Keratinocyte (primary cell): ENCODE data around the gene CASTOR1. TPM values are rescaled to one million over a fixed set of nuclear protein-coding genes. Genes with fewer than 3 reads are reported as not detected.

Source experiments
- DNase-seq: peaks from one replicate; pipeline ENCODE4 v3.0.0-alpha.2; 2011; ENCODE audit warnings: low read depth, missing footprints, low spot score
- FAIRE-seq: peaks from 2 replicates; lab custom pipeline; 2011; peaks lifted over from hg19 to GRCh38; lab: Jason Lieb, UNC
- H2AFZ ChIP-seq: 2 replicates; pipeline ENCODE4 v1.6.0; 2012; ENCODE audit warnings: low read length, control low read depth, inconsistent platforms; ENCODE audit not compliant: control insufficient read depth
- H3K27ac ChIP-seq: 2 replicates; pipeline ENCODE4 v1.5.1; 2011; ENCODE audit warnings: low read length; ENCODE audit not compliant: control insufficient read depth, insufficient read depth
- H3K27me3 ChIP-seq: 3 replicates; pipeline ENCODE4 v1.6.0; 2011; ENCODE audit warnings: low read length; ENCODE audit not compliant: control insufficient read depth, insufficient read depth; ENCODE audit errors: extremely low read depth
- H3K36me3 ChIP-seq, 2 experiments: 2 replicates in 1 of 2; 3 replicates in 1 of 2; pipeline ENCODE4 v1.5.1; 2011; ENCODE audit warnings: low read length in 2 of 2, mild to moderate bottlenecking in 1 of 2; ENCODE audit not compliant: control insufficient read depth in 2 of 2, insufficient read depth in 2 of 2; ENCODE audit errors: extremely low read depth in 1 of 2
- H3K4me1 ChIP-seq: 3 replicates; pipeline ENCODE4 v1.5.1; 2011; ENCODE audit warnings: low read length; ENCODE audit not compliant: control insufficient read depth, insufficient read depth; ENCODE audit errors: extremely low read depth
- H3K4me2 ChIP-seq: 3 replicates; pipeline ENCODE4 v1.6.0; 2011; ENCODE audit warnings: low read depth, low read length; ENCODE audit not compliant: control insufficient read depth, insufficient read depth; ENCODE audit errors: extremely low read depth
- H3K4me3 ChIP-seq, 3 experiments: fragments of 200-600 bp in 1 of 3; sonication (generic) in 1 of 3; 2 replicates in 2 of 3; 3 replicates in 1 of 3; pipeline ENCODE4 v1.5.1; 2011 to 2016; ENCODE audit warnings: low read length in 3 of 3, mild to moderate bottlenecking in 3 of 3, control low read depth in 2 of 3, inconsistent platforms in 1 of 3, low read depth in 1 of 3, mixed read lengths in 1 of 3, mixed run types in 1 of 3, moderate library complexity in 1 of 3; ENCODE audit not compliant: control insufficient read depth in 2 of 3, insufficient read depth in 2 of 3; ENCODE audit errors: extremely low read depth in 1 of 3
- H3K79me2 ChIP-seq: 2 replicates; pipeline ENCODE4 v1.6.0; 2012; ENCODE audit warnings: low read length; ENCODE audit not compliant: control insufficient read depth, insufficient read depth
- H3K9ac ChIP-seq: 3 replicates; pipeline ENCODE4 v1.6.0; 2011; ENCODE audit warnings: low read length; ENCODE audit not compliant: control insufficient read depth, insufficient read depth; ENCODE audit errors: extremely low read depth
- H3K9me1 ChIP-seq: 3 replicates; pipeline ENCODE4 v1.6.0; 2011; ENCODE audit warnings: low read length; ENCODE audit not compliant: control insufficient read depth, insufficient read depth; ENCODE audit errors: extremely low read depth
- H3K9me3 ChIP-seq: 2 replicates; pipeline ENCODE4 v1.5.1; 2012; ENCODE audit warnings: low read depth, low read length; ENCODE audit not compliant: control insufficient read depth
- H4K20me1 ChIP-seq: 3 replicates; pipeline ENCODE4 v1.6.0; 2011; ENCODE audit warnings: low read length; ENCODE audit not compliant: control insufficient read depth, insufficient read depth; ENCODE audit errors: extremely low read depth
- EZH2 ChIP-seq: IDR thresholded peaks from one replicate; pipeline ENCODE4 v1.6.1; 2012; ENCODE audit warnings: inconsistent platforms, mild to moderate bottlenecking, low read length, moderate library complexity
- dilution Hi-C: fragments of 300-500 bp; cut with MboI; formaldehyde crosslinking; loops from one replicate; pipeline ENCODE4 v1.7.0; 2020; ENCODE audit warnings: low sequenced_read_pairs; ENCODE audit not compliant: extremely low pct_ligation_motif_present
- polyA plus RNA-seq, 5 experiments: library from polyadenylated mRNA; depleted of rRNA in 3 of 5; stranded (reverse) in 3 of 5; stranded (forward) in 1 of 5; unstranded in 1 of 5; fragments of >200 nt; gene quantifications; 1 replicate in 1 of 5; 2 replicates in 3 of 5; 3 replicates in 1 of 5; pipeline versions ENCODE4 v1.2.1 to v1.2.3, GENCODE V29; 2011 to 2012; ENCODE audit warnings: missing spikeins in 2 of 5, low read depth in 1 of 5, low replicate concordance in 1 of 5
- TF ChIP-seq, protein P1 (sequence below), 3 experiments: IDR thresholded peaks in 1 of 3; conservative IDR thresholded peaks in 1 of 3; optimal IDR thresholded peaks in 1 of 3; 2 replicates in 2 of 3; 3 replicates in 1 of 3; pipeline versions ENCODE3 to v1.5.1; 2011; ENCODE audit warnings: low read length in 3 of 3, mild to moderate bottlenecking in 3 of 3, moderate library complexity in 2 of 3, control low read depth in 1 of 3, inconsistent platforms in 1 of 3; ENCODE audit not compliant: insufficient read depth in 2 of 3; ENCODE audit errors: extremely low read depth in 1 of 3

The CASTOR1 gene
- polyA plus RNA-seq, 1 donor (not counting 4 experiments of a cell fraction or from before 2014, with no cell fraction given), result 9.1 TPM

DNA sequence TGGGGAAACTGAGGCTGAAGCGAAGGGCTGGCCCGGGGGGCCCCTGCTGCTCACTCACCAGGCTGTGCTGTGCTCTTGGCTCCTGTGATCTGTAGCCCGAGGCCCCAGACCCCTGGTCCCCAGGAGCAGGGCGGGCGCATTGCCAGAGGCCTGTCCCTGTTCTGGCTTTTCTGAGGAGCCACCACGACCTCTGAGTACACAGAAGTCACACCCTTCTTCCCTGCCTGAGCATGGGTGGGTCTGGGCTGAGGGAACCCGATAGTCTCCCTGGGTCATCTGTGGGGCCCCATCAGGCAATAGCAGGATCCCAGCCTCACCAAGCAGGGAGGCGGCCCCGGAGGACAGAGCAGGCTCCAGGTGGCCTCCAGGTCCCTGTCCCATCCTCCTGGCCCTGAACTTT is 5.1 kb downstream of the CASTOR1 start:
- H3K27ac ChIP-seq, result no peak overlapping the region
- FAIRE-seq (no peak), DNase-seq (no peak)
- no peaks in the 10 kb centered on the region for H3K79me2 ChIP-seq
- H3K27me3 ChIP-seq, result no peaks in the 10 kb centered on the region
- H3K9me1 ChIP-seq, result no peaks in the 10 kb centered on the region
- peaks cover 5% of the 10 kb centered on the region for H3K4me1 ChIP-seq
- no peak for TF ChIP-seq EZH2
- TF ChIP-seq, protein P1, sequence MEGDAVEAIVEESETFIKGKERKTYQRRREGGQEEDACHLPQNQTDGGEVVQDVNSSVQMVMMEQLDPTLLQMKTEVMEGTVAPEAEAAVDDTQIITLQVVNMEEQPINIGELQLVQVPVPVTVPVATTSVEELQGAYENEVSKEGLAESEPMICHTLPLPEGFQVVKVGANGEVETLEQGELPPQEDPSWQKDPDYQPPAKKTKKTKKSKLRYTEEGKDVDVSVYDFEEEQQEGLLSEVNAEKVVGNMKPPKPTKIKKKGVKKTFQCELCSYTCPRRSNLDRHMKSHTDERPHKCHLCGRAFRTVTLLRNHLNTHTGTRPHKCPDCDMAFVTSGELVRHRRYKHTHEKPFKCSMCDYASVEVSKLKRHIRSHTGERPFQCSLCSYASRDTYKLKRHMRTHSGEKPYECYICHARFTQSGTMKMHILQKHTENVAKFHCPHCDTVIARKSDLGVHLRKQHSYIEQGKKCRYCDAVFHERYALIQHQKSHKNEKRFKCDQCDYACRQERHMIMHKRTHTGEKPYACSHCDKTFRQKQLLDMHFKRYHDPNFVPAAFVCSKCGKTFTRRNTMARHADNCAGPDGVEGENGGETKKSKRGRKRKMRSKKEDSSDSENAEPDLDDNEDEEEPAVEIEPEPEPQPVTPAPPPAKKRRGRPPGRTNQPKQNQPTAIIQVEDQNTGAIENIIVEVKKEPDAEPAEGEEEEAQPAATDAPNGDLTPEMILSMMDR (optimal IDR thresholded peaks at IDR 0.05 in 1 of 3, IDR thresholded peaks at IDR 0.05 in 1 of 3, conservative IDR thresholded peaks at IDR 0.05 in 1 of 3; ENCODE audit: extremely low read depth in 1 of 3, insufficient read depth in 2 of 3, low read length in 3 of 3), result no peak
- no peaks in the 10 kb centered on the region for H3K9me3 ChIP-seq
- no peak overlapping the region for H3K4me2 ChIP-seq
- H3K9ac ChIP-seq, result no peak overlapping the region
- no peak overlapping the region for H2AFZ ChIP-seq
- no peak overlapping the region for H3K4me3 ChIP-seq
- no peaks in the 10 kb centered on the region for H4K20me1 ChIP-seq
- dilution Hi-C loops, result no loop called here
- H3K36me3 ChIP-seq, result peaks cover 0 to 7% of the 10 kb centered on the region in 2 experiments

DNA sequence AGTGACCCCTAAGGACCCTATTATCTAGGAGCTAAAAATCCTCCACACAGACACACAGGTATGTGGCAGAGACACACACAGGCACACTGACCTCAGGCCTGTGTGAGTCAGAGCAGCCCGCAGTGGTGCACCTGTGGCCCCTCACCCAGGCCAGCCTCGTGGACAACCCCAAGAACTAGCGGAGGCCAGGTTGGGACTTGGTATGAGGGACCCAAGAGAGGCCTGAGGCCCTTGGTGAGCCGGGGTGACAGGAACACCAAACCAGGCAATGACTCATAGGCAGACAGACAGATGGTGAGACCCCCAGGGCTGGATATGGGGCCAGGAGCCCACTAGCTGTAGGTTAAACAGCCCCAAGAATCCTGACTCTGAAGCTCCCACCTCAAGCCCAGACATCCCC is 6.0 kb downstream of the CASTOR1 start:
- TF ChIP-seq, protein P1 (optimal IDR thresholded peaks at IDR 0.05 in 1 of 3, IDR thresholded peaks at IDR 0.05 in 1 of 3, conservative IDR thresholded peaks at IDR 0.05 in 1 of 3; ENCODE audit: extremely low read depth in 1 of 3, insufficient read depth in 2 of 3, low read length in 3 of 3), result no peak
- no peak for TF ChIP-seq EZH2
- no peaks in the 10 kb centered on the region for H4K20me1 ChIP-seq
- DNase-seq (no peak), FAIRE-seq (no peak)
- H3K4me2 ChIP-seq, result no peak overlapping the region
- H3K4me1 ChIP-seq, result no peaks in the 10 kb centered on the region
- no peak overlapping the region for H3K9ac ChIP-seq
- H3K4me3 ChIP-seq, result no peak overlapping the region
- dilution Hi-C loops, result no loop called here
- H3K36me3 ChIP-seq, result peaks cover 0 to 7% of the 10 kb centered on the region in 2 experiments
- H3K9me3 ChIP-seq, result no peaks in the 10 kb centered on the region
- no peaks in the 10 kb centered on the region for H3K9me1 ChIP-seq
- no peaks in the 10 kb centered on the region for H3K27me3 ChIP-seq
- H3K27ac ChIP-seq, result no peak overlapping the region
- no peaks in the 10 kb centered on the region for H3K79me2 ChIP-seq
- no peak overlapping the region for H2AFZ ChIP-seq
